ENCODE data around the gene MEF2A. TPM values are rescaled to one million over a fixed set of nuclear protein-coding genes. Genes with fewer than 3 reads are reported as not detected.

The MEF2A gene
- total and polyA plus RNA-seq, 9 of the 15 experiments (the other 6 are each of a cell fraction or from before 2014, with no cell fraction given) = 1.6 to 18.7 (median 8.7) TPM

DNA sequence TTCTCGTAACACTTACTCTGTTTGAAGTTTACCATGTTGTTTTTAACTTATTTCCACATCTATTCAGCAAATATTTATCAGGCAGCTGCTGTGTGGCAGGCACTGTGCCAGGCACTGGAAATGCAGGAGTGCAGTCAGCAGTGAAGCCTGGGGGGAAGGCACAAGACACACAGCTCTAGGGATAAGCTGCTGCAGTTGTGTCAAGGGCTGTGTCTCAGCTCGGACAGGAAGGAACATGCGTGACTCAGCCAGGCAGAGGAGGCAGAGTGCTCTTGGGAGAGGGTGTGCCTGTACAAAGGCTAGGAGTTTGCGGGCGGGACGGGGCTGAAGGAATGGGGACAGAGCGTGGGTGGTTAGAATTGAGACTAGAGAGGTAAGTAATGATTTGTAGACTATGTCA is 142.8 kb downstream of the MEF2A start:
- Histone ChIP-seq H2AFZ (ENCODE audit: low read depth, low read length) (no peak overlapping the region), H3K4me3 (no peak overlapping the region), H3K9me1 (ENCODE audit: control insufficient read depth, insufficient read depth, low read length) (no peaks in the 10 kb centered on the region), H3K79me2 (ENCODE audit: control insufficient read depth, insufficient read depth, low read length) (no peaks in the 10 kb centered on the region), H3K36me3 (ENCODE audit: control insufficient read depth, insufficient read depth, low read length) (0 out of 3 replicates have a peak, but pooled peaks cover 3% of the 10 kb centered on the region), H3K9ac (ENCODE audit: insufficient read depth in 1 of 2, low read depth in 2 of 2, low read length in 2 of 2) (peak overlapping the region in 1 of 2 experiments; percentile 64; a peak in 1 of 4 replicates), H3K4me1 (replicated peaks in 1 of 2; ENCODE audit: control insufficient read depth in 2 of 2, insufficient read depth in 2 of 2, low read length in 2 of 2) (peaks cover 0 to 6% of the 10 kb centered on the region in 2 experiments; a peak in 3 of 5 replicates), H3K27me3 (ENCODE audit: control insufficient read depth in 2 of 2, insufficient read depth in 2 of 2, low read length in 2 of 2) (no peaks in the 10 kb centered on the region), H4K20me1 (replicated peaks; ENCODE audit: control insufficient read depth, insufficient read depth, low read length) (no peaks in the 10 kb centered on the region), H3K9me3 (replicated peaks; ENCODE audit: control insufficient read depth, insufficient read depth, low read depth, low read length) (no peaks in the 10 kb centered on the region), H3K4me2 (ENCODE audit: insufficient read depth, low read length) (no peak overlapping the region), H3K27ac (ENCODE audit: extremely low read depth, low read depth, low read length) (no peak overlapping the region)
- DNase-seq (ENCODE audit: extremely low read depth in 1 of 4, low spot score in 3 of 4) (peak in 2 of 4 experiments; percentile 44 to 58), ATAC-seq (peak; percentile 76), FAIRE-seq (peak; percentile 42)
- in situ Hi-C loops (cut with MboI) = no loop called here
- intact Hi-C loops (cut with micrococcal nuclease) = loop anchor here (10.0 kb wide), 2 partner anchors 204 to 304 kb away; no protein-coding TSS in a partner anchor
- ChIA-PET CTCF (ENCODE audit: low intra/inter-chr PET ratio) (no interaction called here), POLR2A (interaction anchor here (1.6 kb wide), 1 partner anchor 9 kb away, joined by 3 read pairs; no protein-coding TSS in a partner anchor)
- no TSS peak for BruUV-seq (replicated peaks)
- 21% methylated on average over 7 of the region's 7 CpGs for WGBS (ENCODE audit: insufficient coverage, low coverage, missing lambda C conversion rate)
- TF ChIP-seq HNRNPUL1 (IDR thresholded peaks at IDR 0.05; ENCODE audit: low read length) = no peak
- peak; percentile 27; the same call in 1 of the 2 replicates for TF ChIP-seq ARID1B (IDR thresholded peaks at IDR 0.05)
- no peak for TF ChIP-seq ZNF778 (CRISPR knock-in tag; IDR thresholded peaks at IDR 0.05)
- no peak for TF ChIP-seq MYNN (IDR thresholded peaks at IDR 0.05)
- no peak for TF ChIP-seq MYNN (CRISPR knock-in tag; IDR thresholded peaks at IDR 0.05)
- TF ChIP-seq FOSL1 (tag; conservative IDR thresholded peaks at IDR 0.05) = peak; percentile 69
- no peak for TF ChIP-seq NR2C2 (CRISPR knock-in tag; IDR thresholded peaks at IDR 0.05)
- no peak for TF ChIP-seq NR2C2 (tag; IDR thresholded peaks at IDR 0.05)
- TF ChIP-seq HCFC1 (IDR thresholded peaks at IDR 0.05; ENCODE audit: low read depth, low read length) = no peak
- TF ChIP-seq HDGF (IDR thresholded peaks at IDR 0.05) = no peak
- 0 out of 2 replicates have a peak, but pooled peaks have one; percentile 26 for TF ChIP-seq NFIC (IDR thresholded peaks at IDR 0.05)
- TF ChIP-seq RBM14 (IDR thresholded peaks at IDR 0.05; ENCODE audit: borderline replicate concordance, insufficient read depth, low read depth, low read length) = no peak
- no peak for TF ChIP-seq XRCC4 (IDR thresholded peaks at IDR 0.05; ENCODE audit: extremely low read depth, insufficient read depth, insufficient read length)
- no peak for TF ChIP-seq DACH1 (IDR thresholded peaks at IDR 0.05; ENCODE audit: partially characterized antibody)
- no peak for TF ChIP-seq RCOR1 (IDR thresholded peaks at IDR 0.05; ENCODE audit: borderline replicate concordance in 1 of 2, low read depth in 2 of 2, low read length in 2 of 2)
- TF ChIP-seq ZC3H11A (IDR thresholded peaks at IDR 0.05; ENCODE audit: low read depth, low read length) = no peak
- no peak for TF ChIP-seq ETS2 (tag; IDR thresholded peaks at IDR 0.05; ENCODE audit: borderline replicate concordance, poor library complexity, severe bottlenecking)
- TF ChIP-seq, protein P1, sequence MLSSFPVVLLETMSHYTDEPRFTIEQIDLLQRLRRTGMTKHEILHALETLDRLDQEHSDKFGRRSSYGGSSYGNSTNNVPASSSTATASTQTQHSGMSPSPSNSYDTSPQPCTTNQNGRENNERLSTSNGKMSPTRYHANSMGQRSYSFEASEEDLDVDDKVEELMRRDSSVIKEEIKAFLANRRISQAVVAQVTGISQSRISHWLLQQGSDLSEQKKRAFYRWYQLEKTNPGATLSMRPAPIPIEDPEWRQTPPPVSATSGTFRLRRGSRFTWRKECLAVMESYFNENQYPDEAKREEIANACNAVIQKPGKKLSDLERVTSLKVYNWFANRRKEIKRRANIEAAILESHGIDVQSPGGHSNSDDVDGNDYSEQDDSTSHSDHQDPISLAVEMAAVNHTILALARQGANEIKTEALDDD (IDR thresholded peaks at IDR 0.05) = peak; percentile 57; the same call in 1 of the 2 replicates
- no peak for TF ChIP-seq IRF1 (CRISPR knock-in tag; IDR thresholded peaks at IDR 0.05; ENCODE audit: borderline replicate concordance)
- peak in 1 of 2 experiments; percentile 19; a peak in 1 of 4 replicates for TF ChIP-seq RAD21 (CRISPR knock-in tag; conservative IDR thresholded peaks at IDR 0.05 in 1 of 2, IDR thresholded peaks at IDR 0.05 in 1 of 2)
- no peak for TF ChIP-seq POLR3A (IDR thresholded peaks at IDR 0.05; ENCODE audit: borderline replicate concordance, extremely low read depth, insufficient read depth, insufficient read length)
- TF ChIP-seq SMARCC2 (IDR thresholded peaks at IDR 0.05; ENCODE audit: low read depth) = no peak

Data from K562 (cell line).